Measurements from ENCODE around the gene DES. TPM values are rescaled to one million over a fixed set of nuclear protein-coding genes. Genes with fewer than 3 reads are reported as not detected.

The DES gene
- total and polyA plus RNA-seq, 2 of the 13 experiments (the other 11 are each of a cell fraction or from before 2014, with no cell fraction given): not detected

- TF ChIP-seq ZBTB37 (CRISPR knock-in tag; IDR thresholded peaks at IDR 0.05) (no peak), STAT5B (CRISPR knock-in tag; IDR thresholded peaks at IDR 0.05) (no peak), WIZ (CRISPR knock-in tag; IDR thresholded peaks at IDR 0.05) (no peak)
Measured at GRCh38 chr2:219462349-219462748, 44.2 kb downstream of the DES start (continued).

GRCh38 chr2:219464286-219465032 is 46.3 kb downstream of the DES start:
- CTCF ChIA-PET (ENCODE audit: low intra/inter-chr PET ratio, low total read pairs): no interaction called here
- 46% methylated on average over 16 of the region's 21 CpGs for WGBS (ENCODE audit: low lambda C conversion rate)
- FAIRE-seq: no peak
- TF ChIP-seq ZNF383 (CRISPR knock-in tag; IDR thresholded peaks at IDR 0.05; ENCODE audit: borderline replicate concordance) (no peak), SPEN (CRISPR knock-in tag; IDR thresholded peaks at IDR 0.05; ENCODE audit: low read depth) (no peak), GLI4 (CRISPR knock-in tag; IDR thresholded peaks at IDR 0.05; ENCODE audit: borderline replicate concordance) (no peak), EHMT2 (IDR thresholded peaks at IDR 0.05; ENCODE audit: borderline replicate concordance, low read depth, low read length) (no peak), CENPBD1 (CRISPR knock-in tag; IDR thresholded peaks at IDR 0.05; ENCODE audit: borderline replicate concordance, low read depth) (no peak), SOX6 (IDR thresholded peaks at IDR 0.05) (no peak), SOX6 (CRISPR knock-in tag; IDR thresholded peaks at IDR 0.05) (no peak), ZNF768 (CRISPR knock-in tag; IDR thresholded peaks at IDR 0.05) (peak; percentile 96), ATF2 (CRISPR knock-in tag; IDR thresholded peaks at IDR 0.05) (no peak), ZFP91 (CRISPR knock-in tag; IDR thresholded peaks at IDR 0.05; ENCODE audit: borderline replicate concordance) (peak; percentile 25; the same call in 1 of the 2 replicates), ZNF431 (CRISPR knock-in tag; IDR thresholded peaks at IDR 0.05; ENCODE audit: borderline replicate concordance, low read depth) (no peak), CEBPB (IDR thresholded peaks at IDR 0.05; ENCODE audit: borderline replicate concordance, low read depth, low read length) (peak; percentile 30; the same call in 1 of the 2 replicates)

More at GRCh38 chr2:219464286-219465032, 46.3 kb downstream of the DES start:
- no TSS peak for BruUV-seq (replicated peaks)
- ATAC-seq (peak; percentile 82), DNase-seq (ENCODE audit: low spot score) (no peak)
- in situ Hi-C loops (cut with HindIII; ENCODE audit: extremely low pct_ligation_motif_present, low pct_unique_long_range_greater_than_20kb): no loop called here
- no peak overlapping the region for H2AFZ ChIP-seq (ENCODE audit: low read length)
- POLR2A ChIA-PET: interaction anchor here (0.6 to 1.0 kb wide), 2 partner anchors 11 to 77 kb away, joined by 3 read pairs; partner anchors contain the start of gene DNPEP
- H3K27me3 ChIP-seq (ENCODE audit: control insufficient read depth in 1 of 2, insufficient read depth in 2 of 2, low read length in 2 of 2): peaks cover 13 to 82% of the 10 kb centered on the region in 2 experiments
- no peak overlapping the region for H3K9ac ChIP-seq (ENCODE audit: insufficient read depth, low read depth, low read length)
- no peaks in the 10 kb centered on the region for H3K36me3 ChIP-seq (replicated peaks in 1 of 2; ENCODE audit: control insufficient read depth in 1 of 2, insufficient read depth in 2 of 2, low read length in 2 of 2)
- H3K27ac ChIP-seq (ENCODE audit: extremely low read length, insufficient read depth, low read length): no peak overlapping the region
- H3K9me3 ChIP-seq (ENCODE audit: low read length): no peaks in the 10 kb centered on the region
- H4K20me1 ChIP-seq (ENCODE audit: insufficient read depth, low read length): no peaks in the 10 kb centered on the region
- no peaks in the 10 kb centered on the region for H3K79me2 ChIP-seq (ENCODE audit: insufficient read depth, low read length)
- H3K4me3 ChIP-seq (replicated peaks in 1 of 3; ENCODE audit: insufficient read depth in 1 of 3, low read depth in 2 of 3, low read length in 3 of 3): no peak overlapping the region
- H3K4me1 ChIP-seq (ENCODE audit: insufficient read depth, low read length): peaks cover 10% of the 10 kb centered on the region; the same call in 1 of the 2 replicates
- intact Hi-C loops (cut with micrococcal nuclease; ENCODE audit: unreplicated experiment): no loop called here
- H3K4me2 ChIP-seq (ENCODE audit: low read depth, low read length): no peak overlapping the region

All from HepG2 (cell line).